D721Med (cell line): ENCODE measurements around the gene SCD5.

Source experiments
- DNase-seq: peaks from one replicate; pipeline ENCODE4 v3.0.0; 2011; ENCODE audit warnings: low spot score; ENCODE audit not compliant: insufficient read length
- FAIRE-seq: peaks from 2 replicates; lab custom pipeline; 2011; peaks lifted over from hg19 to GRCh38; lab: Jason Lieb, UNC
- TF ChIP-seq, protein P1 (sequence below): IDR thresholded peaks from 2 replicates; pipeline ENCODE4 v1.5.1; 2012; ENCODE audit warnings: mild to moderate bottlenecking, control low read depth; ENCODE audit not compliant: insufficient read depth; ENCODE audit errors: missing control alignments

The SCD5 gene

DNA sequence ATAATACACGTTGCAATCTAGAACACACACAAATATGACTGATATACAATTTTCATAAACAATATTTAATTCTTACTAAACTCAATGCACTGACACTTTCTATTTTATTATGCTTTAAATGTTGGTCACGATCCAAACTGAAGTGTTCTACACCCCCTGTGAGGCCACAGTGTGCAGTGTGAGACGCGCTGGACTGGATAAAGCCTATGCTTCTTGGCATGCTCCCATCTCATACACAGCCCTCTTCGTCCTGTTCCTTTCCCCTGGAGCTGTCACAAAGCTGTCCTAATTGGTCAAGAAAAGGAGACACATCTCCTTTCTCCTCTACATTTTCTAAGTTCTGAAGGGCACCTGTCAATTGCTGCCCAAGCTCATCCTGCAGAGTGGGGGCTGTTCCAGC lies 72.0 kb downstream of the SCD5 start:
- FAIRE-seq: no peak
- TF ChIP-seq, protein P1, sequence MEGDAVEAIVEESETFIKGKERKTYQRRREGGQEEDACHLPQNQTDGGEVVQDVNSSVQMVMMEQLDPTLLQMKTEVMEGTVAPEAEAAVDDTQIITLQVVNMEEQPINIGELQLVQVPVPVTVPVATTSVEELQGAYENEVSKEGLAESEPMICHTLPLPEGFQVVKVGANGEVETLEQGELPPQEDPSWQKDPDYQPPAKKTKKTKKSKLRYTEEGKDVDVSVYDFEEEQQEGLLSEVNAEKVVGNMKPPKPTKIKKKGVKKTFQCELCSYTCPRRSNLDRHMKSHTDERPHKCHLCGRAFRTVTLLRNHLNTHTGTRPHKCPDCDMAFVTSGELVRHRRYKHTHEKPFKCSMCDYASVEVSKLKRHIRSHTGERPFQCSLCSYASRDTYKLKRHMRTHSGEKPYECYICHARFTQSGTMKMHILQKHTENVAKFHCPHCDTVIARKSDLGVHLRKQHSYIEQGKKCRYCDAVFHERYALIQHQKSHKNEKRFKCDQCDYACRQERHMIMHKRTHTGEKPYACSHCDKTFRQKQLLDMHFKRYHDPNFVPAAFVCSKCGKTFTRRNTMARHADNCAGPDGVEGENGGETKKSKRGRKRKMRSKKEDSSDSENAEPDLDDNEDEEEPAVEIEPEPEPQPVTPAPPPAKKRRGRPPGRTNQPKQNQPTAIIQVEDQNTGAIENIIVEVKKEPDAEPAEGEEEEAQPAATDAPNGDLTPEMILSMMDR: no peak

DNA sequence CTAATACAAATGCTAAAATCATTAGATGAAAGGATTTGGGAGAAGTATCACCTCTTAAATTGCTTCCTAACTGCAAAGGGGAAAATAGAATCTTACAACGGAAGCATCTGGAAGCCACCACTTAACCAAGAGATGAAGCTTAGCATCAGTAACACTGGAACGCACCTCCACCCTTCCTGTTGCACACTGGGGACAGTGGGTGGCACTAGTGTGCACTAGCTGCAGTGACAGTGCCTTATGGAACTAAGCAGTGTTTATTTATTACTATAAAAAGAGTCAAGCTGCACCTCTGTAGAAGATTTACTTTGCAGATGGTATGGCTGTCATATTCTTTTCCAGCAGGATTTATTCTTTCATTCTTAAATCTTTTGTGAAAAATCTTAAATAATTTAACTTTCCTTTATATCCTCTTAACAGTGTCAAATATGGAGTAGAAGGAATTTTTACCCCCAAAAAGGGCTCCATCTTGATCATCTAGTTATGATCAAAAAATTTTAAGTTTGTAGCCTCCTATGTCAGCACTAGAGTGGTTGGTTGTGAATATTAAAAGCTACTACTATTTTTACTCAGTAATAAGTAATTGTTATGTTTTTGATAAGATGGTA lies 76.7 kb downstream of the SCD5 start:
- FAIRE-seq (no peak), DNase-seq (no peak)
- TF ChIP-seq, protein P1: peak; percentile 69

More for the DNA sequence above, 72.0 kb downstream of the SCD5 start:
- DNase-seq: no peak

DNA sequence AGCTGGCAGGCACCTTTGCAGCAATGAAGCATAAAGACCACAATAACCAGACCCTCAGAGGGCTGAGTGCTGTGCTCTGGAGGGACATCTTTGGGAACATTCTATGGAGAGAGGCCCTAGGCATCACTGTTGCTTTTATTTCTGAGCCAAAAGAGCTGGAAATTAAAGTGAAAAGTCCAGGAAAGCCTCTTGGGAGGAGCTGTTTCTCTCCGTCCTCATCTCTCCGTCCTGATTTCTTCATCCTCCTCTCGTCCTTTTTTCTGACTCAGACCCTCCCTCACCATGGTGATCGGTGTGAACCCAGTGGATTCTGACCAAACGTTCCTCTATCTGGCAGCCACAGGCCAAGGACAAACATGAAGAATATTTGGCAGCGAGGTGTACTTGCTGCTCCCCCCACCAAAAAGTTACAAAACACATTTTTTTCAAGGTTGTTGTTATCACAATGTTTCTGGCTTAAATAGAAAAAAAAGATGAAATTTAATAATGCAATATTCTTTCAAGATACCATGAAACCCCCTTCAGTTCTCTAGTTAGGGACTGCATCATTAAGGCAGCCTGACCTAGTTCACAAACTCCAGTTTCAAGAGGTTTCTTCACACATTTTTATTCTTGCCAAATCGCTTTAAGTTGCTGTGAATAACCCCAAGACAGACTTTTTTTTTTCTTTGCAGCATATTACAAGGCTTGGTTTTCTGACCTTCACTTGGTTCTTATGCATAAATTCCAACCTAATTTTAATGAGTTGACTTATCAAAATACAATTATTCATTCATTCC lies 80.2 kb downstream of the SCD5 start:
- TF ChIP-seq, protein P1: no peak
- no peak for FAIRE-seq
- no peak for DNase-seq

DNA sequence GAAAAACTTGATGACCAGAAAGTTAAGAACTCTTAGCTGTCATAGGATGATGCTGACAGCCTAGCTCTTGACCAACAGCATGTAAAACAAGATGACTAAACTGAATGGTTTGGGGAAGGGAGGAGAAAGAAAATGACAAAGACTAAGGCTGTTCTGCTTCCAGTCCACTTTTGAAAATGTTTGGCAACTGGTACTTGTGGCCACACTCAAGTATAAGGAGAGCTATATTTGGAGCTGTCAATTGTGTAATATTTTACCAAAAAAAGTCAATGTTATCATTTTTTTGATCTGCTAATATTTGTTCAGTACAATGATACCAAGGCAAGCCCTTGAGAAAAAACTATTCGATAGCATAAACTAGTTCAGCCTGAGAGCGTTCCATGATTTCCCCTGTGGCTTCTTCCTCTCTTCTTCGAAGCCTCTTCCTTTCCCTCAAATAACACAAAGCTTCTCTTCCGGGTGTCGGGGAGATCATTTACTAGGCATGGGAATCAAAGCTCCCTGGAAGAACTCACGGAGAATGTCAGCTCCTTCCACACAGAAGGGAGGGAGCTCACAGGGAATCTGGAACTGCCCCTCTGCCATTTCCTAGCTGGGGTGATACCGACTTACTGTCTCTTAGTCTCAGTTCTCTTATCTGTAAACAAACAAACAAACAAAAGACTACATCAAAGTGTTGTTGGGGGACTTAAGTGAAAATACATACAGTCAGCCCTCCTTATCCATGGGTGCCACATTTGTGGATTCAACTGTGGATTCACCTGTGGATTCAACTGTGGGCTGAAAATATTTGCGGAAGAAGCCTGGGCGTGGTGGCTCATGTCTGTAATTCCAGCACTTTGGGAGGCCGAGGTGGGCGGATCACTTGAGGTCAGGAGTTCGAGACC lies 82.6 kb downstream of the SCD5 start:
- DNase-seq: no peak
- peak; percentile 25 for FAIRE-seq
- TF ChIP-seq, protein P1: no peak

DNA sequence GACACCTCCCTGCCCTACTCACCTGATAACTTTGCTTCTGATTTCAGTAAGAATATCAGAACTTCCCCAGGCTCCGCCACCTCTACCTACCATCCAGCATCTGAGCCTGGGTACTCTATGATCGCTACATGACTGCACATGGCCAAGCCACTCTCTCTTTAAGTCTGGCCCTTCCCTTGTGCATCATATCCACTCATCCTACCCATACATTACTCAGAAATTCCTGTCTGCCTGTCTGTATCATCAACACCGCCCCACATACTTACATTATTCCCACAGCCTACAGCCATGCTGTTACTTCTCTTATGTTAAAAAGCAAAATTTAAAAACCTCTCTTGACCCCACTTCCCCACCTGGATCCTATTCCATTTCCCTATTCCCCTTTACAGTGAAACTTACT lies 84.7 kb downstream of the SCD5 start:
- TF ChIP-seq, protein P1: no peak

DNA sequence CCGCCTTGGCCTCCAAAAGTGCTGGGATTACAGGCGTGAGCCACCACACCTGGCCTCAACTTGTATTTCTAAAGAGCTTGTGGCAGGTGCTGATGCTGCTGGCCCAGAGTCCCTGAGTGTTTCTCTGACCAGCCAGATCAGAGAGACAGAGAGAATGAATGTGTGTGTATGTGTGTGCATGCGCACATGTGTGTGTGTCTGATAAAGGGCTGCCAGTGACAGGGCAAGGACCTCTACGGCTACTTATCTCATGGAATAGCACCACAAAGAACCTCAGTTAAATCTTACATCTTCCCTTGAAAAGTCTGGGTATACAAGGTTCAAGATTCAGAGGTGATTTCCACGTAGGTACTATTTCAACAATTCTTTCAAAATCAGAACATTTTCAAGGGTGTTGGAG lies 86.0 kb downstream of the SCD5 start:
- DNase-seq: no peak
- TF ChIP-seq, protein P1: no peak
- no peak for FAIRE-seq

More for the DNA sequence above, 84.7 kb downstream of the SCD5 start:
- DNase-seq: no peak
- FAIRE-seq: no peak
